Glomerular visceral epithelial cell (primary cell): ENCODE data around the gene PLK1.
A peak's percentile ranks its signal among the peaks of the same experiment; 100 is the strongest.

Experiments used
- DNase-seq: peaks from one replicate; pipeline ENCODE4 v3.0.0-alpha.2; 2016; ENCODE audit errors: extremely low spot score

The PLK1 gene

DNA sequence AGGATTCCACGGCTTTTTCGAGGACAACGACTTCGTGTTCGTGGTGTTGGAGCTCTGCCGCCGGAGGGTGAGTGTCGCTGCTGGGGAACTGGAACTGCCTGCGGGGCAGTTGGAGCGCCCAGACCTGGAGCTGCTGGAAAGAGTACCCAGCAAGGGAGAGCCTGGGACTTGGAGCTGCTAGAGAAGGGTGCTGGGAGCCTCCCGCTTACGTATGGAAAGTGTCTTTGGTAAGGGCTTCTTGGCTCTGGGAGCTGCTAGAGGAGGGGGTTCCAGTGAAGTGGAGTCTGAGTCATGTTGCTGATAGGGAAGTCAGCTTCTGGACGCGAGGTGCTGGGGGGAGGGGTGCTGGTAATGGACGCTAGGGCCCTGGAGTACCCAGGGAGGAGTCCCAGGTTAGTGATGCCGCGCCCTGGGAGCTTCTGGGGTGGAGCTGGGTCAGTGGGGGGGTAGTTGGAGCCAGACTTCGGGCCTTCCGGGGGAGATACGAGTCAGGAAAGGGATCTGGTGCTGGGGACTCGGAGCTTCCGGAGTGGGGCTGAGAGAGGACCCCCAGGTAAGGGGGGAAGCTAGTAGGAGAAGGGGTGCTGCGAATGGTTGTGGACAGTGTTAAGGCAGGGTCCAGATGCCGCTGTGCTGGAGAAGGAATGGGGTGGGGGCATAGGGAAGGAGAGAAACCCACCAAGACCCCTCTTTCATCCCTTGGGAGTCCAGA lies 741 bp downstream of the PLK1 start:
- peak; percentile 49 for DNase-seq

DNA sequence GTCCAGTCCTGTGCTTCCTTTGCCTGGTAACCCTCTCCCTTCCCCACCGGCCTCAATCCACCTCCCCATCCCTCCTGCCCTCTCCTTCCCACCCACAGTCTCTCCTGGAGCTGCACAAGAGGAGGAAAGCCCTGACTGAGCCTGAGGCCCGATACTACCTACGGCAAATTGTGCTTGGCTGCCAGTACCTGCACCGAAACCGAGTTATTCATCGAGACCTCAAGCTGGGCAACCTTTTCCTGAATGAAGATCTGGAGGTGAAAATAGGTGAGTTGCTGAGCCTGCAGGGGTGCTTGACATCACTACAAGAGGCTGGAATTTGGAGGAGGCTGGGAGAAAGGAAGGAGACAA lies 1.3 kb downstream of the PLK1 start:
- no peak for DNase-seq

DNA sequence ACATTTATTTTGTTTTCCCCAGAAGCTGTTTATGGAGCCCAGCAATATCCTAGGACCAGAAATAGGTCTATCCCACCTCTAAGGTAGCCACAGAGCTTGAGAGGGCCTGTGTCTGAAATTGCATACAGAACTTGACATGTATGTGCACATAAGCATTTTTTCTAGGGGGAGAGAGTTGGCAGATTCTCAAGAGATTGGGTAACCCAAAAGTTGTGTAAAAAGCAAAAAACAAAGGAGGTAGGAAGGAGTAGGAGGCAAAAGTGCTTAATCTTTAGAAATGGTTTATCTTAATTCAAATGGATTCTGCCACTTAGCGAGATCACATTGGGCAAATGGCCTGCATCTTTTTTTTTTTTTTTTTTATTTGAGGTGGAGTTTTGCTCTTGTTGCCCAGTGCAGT lies 3.5 kb downstream of the PLK1 start:
- no peak for DNase-seq

DNA sequence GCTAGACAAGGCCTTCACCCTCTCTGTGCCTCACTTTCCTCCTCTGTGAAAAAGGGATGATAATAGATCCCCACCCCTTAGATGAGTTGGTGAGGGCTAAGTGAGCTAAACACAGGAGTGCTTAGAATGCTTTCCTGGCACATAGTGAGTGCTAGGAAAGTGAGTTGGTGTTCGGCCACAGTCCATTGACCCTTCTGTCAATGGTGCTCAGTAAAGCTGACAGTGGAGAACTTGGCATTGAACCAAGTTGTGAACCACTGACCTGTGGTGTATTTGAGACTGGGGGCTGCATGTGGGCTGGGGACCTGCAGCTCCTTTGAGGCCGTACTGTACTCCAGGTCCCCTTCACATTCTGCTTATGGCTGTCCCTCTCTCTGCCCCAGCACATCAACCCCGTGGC lies 4.8 kb downstream of the PLK1 start:
- no peak for DNase-seq

DNA sequence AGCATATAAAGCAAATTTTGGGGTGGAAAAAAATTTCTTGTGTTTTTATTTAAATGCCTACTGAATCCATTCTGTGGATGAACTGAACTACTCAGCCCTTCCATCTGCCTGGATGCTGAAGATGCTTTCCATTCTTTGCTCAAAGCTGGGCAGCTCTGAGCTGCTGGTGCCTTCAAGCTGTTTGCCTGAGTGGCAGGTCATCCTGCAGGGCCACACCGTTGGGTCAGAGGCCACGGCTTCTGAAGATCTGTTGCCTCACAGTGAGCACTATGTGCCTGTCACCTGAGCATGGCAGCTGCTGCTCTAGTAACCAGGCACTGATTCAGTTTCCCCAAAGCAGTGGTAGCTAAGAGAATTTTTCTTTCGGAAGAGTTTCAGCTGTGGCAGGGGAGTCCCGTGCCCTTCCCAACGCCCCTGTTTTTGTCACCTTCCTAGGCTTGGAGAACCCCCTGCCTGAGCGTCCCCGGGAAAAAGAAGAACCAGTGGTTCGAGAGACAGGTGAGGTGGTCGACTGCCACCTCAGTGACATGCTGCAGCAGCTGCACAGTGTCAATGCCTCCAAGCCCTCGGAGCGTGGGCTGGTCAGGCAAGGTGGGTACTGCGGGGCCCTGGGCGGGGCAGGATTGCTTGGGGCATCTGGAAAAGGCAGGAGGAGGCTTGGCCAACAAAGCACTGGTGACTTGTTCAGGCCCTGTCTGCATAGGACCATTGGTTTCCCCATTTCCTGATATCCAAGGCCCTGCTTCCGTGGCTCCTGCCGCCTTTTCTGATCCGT lies 8.5 kb downstream of the PLK1 start:
- DNase-seq: no peak

DNA sequence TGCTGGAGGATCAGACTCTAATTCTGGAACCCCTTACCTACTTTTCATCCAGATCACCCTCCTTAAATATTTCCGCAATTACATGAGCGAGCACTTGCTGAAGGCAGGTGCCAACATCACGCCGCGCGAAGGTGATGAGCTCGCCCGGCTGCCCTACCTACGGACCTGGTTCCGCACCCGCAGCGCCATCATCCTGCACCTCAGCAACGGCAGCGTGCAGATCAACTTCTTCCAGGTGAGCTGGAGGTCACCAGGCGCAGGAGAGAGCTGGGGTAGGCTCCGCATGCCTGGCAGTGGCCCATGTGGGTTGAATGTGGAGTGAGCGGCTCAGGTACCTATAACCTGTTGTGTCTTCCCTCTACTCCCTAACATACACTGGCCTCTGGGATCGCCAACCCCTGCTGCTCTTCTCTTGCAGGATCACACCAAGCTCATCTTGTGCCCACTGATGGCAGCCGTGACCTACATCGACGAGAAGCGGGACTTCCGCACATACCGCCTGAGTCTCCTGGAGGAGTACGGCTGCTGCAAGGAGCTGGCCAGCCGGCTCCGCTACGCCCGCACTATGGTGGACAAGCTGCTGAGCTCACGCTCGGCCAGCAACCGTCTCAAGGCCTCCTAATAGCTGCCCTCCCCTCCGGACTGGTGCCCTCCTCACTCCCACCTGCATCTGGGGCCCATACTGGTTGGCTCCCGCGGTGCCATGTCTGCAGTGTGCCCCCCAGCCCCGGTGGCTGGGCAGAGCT lies 10.9 kb downstream of the PLK1 start:
- no peak for DNase-seq

DNA sequence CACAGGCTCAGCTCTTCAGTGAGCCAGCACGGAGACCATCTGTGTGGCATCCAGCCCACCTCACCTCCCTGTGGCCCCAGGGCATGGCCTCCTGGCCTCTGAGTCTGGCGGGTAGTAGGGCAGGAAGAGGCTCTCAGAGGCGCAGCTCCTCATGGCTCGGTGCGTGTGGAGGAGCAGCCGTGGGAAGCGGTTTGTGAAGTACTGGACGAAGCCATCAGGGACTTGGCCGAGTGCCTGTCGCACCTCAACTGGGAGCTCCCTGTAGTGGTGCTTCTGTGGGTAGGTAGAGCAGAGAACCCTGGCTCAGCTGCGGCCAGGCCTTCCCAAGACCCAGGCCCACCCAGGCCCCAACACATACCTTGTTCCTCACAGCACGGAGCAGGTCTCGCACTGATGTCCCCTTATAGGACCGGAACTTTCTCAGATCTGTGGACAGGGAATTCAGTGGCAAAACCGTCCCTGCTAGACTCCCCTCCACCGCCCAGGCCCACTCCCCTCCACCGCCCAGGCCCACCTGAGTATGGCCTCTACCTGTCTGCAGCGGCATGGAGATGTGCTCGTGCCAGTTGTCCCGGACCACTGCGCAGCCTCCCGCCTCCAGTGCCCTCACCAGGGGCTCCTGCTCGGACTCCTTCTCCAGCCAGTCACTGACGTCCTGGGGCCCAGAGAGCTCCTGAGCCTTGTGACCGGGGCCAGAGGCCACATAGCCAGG lies 12.2 kb downstream of the PLK1 start:
- no peak for DNase-seq

DNA sequence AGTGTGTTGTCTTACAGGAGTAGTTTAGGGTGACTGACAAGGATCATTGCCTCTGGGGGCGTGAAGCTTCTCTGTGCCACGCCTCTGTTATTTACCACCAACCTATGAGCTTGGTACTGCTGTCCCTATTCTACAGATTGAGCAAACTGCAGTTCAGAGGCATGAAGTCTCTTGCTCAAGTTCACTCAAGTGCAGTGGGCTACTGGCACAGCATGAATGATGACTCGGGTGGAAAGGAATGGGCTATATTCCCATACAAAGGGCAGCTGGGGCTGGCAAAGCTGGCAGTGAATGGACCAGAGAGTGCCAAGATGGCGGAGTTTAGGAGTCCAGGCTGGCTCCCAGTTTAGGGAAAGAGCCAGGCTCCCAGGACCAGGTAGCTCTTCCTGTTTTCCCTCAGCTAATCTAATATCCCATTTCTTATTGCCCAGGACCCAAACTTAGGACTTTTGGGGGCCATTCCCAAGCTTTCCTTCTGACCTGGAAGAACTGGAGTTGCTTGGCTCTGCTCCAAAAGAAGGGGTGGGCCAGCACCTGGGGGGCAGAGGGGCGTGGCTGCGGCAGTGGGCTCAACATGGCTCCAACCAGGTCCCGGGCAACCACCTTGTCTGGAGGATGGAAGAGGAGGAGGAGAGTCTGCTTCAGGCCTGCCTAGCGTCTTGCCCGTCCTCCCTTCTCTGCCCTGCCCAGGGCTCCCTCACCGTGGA lies 12.9 kb downstream of the PLK1 start:
- DNase-seq: peak; percentile 62

DNA sequence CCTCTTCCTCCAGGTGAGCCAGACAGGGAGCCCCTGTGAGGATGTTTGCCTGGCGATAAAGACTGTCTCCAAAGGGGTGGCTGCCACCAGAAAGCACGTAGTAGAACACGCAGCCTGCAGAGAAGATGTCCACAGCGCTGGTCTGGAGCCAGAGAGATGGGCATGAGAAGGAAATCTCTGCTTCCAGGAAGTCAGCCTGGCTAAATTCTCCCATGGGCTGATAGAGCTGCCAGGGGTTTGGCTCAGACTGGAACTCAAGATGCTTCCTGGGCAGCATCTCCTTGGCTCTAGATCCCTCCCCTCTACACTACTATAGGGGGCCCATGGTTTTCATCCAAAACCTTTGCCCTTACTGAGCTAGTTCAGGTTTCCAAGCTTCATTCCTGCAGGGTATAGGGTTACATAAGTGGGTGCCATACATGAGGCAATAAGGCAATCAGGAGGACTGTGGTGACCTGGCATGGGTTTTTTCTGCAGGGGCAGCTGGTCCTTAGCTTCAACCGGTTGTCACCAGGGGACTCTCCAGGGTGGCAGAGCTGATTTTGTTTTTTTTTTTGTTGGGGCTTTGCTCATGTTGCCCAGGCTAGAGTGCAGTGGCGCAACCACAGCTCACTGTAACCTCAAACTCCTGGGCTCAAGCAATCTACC lies 13.6 kb downstream of the PLK1 start:
- DNase-seq: no peak

DNA sequence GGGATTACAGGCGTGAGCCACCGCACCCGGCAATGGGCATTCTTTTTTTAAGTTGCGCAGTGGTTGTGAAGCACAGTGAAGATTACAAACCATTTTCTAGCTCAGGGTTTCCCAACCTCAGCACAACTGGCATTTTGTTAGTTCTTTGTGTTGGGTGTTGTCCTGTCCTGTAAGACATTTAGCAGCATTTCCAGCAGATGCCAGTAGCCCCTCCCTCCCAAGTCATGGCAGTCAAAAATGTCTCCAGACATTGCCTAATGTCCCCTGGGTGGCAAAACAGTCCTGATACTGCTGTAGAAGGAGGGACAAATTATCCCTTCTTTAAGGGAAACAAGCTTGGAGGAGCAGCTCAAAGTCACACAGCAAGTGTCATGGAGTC lies 15.6 kb downstream of the PLK1 start:
- DNase-seq: no peak

DNA sequence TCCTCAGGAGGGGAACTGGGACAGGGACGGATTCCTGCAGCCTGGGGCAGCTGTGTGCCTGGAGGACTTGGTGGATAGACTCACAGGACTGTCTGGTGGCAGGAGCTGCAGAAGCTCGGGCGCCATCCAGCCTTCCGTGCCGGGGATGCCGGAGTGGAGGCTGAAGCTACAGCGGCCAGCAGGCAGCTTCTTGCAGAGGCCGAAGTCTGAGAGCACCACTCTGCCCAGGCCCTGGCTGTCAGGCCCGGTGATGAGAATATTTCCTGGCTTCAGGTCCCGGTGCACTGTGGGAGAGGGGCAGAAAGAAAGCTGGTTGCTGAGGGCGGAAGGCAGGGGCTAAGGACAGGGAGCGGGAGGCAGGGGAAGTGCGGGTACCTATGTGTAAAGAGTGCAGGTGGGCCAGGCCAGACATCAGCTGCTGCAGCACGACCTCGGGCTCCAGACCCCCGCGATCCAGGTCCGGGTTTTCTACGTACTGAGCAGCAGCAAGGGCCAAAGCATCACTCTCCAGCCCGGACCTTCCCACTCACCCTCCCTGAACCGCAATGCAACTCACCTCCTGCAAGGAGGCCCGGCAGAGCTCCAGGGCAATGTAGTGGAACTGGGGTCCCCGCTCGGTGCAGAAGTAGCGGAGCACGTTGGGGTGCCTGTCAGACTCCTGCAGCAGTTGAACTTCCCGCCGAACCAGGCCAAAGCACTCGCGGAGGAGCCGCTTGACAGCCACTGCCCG lies 16.1 kb downstream of the PLK1 start:
- peak; percentile 65 for DNase-seq

DNA sequence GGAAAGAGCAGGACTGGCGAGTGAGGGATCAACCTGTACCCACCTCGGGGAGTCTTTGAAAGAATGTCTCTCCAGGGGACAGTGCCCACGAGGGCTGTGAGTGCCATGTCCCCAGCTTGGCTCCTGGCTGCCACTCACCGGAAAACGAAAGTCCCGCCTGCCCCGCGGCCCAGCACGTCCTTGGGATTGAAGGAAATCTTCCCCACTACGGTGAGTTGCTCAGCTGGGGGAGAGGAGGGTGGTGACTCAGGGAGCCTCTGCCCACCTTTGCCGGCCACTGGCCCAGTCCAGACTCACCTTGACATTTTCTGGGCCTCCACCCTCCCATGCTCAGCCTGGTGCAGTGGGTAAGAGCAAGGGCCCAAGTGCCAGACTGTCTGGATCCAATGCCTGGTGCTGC lies 17.1 kb downstream of the PLK1 start:
- no peak for DNase-seq

DNA sequence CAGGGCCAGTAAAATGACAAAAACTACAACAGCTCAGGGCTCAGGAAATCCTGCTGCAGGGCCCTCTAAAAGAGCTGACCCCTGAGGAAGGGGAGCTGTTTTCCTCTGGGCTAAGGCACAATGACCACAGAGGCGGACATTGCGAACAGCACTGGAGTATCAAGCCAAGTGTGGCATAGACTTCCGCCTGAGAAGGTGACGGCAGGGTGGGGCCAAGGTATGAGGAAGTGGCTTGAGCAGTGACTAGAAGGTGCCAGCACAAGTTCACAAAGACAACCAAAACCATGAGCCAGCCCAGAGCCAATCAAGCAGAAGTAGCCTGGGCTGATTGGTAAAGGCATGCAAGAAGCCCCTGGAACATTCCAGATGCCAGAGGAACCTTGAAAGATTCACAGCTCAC lies 20.4 kb downstream of the PLK1 start:
- no peak for DNase-seq

DNA sequence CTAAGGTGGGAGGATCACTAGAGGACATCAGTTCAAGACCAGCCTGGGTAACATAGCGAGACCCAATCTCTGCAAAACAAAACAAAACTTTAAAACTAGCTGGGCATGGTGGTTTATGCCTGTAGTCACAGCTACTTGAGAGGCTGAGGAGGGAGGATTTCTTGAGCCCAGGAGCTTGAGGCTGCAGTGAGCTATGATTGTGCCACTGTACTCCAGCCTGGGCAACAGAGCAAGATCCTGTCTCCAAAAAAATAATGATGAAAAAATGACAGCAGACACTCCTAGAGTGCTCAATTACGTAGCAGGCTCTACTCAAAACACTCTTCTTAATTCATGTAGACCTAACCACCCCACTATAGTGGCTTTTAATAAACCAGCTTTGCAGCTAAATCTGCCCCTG lies 21.4 kb downstream of the PLK1 start:
- no peak for DNase-seq

DNA sequence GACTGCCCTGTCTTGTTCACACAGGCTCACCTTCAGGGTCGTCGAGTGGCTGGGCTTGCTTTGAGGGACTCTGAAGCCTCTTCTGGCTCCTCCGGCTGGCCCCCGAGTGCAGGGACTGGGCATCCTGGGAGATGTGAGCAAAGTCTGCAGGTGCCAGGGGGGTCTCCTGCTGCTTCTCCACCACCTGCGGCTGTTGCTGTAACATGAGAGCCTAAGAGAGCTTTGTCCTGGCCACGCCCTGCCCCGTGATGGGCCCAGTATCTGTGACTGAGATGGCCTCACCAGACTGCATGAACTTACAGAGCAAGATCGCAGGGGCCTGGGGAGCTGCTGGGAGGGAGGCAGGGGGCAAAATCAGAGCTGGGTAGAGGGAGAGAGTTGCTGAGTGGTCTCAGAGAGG lies 21.8 kb downstream of the PLK1 start:
- no peak for DNase-seq

DNA sequence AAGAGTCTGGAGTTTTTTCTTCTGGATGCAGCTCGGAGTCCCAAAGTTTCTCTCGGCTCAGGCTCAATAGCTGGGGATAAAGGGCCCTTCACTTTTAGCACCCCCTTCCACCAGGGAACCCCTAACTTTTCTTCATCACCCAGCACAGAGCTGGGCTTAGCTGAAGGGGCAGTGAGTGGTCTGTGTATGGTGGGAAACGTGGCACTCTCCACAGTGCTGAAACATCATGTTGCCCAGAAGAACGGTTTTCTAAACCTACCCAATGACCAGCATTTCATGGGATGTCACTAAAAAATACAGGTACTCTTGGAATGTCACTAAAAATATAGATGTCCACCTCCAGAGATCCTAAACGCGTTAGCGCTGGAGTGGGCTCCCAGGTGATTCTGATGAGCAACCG lies 22.4 kb downstream of the PLK1 start:
- no peak for DNase-seq

DNA sequence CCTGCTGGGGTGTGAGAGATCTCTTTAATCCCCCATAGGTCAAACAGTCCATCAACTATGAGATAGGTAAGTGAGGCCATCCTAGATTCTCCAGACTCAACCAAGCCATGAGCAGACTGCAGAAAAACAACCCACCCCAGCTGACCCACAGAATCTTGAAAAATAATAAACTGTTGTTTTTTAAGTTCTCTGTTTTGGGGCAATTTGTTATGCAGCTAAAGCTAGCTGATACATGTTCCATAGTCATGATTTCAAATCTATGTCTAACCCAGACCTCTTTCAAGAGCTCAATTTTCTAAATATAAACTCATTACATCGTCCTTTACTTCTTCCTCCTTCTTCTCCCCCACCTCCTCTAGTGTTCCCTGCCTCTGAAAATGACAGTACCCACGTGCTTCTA lies 24.3 kb downstream of the PLK1 start:
- DNase-seq: no peak

DNA sequence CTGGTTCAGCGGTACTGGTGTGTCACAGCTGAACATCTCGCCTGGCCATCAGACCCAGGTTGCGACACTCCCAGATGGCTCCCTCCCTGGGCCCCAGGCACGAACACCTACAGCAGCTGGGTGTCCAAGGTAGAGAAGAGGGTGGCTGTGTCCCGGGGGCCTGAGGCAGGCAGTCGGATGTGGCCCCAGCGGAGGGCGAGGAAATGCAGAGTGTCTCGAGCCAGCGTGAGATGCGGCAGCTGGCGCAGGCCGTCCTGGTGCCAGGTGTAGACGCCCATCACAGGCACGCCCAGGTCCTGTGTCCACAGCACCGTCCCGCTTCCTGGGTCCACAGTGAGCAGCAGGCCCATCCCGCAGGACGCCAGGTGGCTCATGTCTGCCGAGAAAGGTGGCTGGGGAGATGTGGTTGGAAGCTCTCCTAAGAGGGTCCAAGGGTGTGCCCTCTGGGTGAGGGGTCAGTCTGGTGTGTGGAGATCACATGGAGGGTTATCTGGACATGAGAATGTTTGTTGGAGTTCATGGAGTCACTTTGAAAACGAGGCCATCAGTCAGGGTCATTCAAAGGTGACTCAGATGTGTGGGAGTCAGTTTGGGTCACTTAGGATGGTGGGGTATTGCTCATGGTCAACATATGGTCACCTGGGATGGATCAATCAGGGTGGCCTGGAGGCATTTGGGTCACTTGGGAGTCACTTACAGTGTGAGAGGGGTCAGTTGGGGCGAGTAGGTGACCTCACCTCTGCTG lies 26.3 kb downstream of the PLK1 start:
- DNase-seq: no peak

DNA sequence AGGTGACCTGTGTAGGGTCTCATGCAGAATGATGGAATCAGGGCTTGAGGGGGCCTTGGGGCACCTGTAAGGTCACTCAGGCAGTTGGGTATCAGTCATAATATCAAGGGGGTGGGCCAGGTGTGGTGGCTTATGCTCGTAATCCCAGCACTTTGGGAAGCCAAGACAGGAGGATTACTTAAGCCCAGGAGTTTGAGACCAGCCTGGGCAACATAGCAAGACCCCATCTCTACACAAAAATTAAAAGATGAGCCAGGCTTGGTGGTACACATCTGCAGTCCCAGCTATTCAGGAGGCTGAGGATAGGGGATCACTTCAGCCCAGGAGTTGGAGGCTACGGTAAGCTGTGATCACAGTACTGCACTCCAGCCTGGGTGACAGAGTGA lies 26.8 kb downstream of the PLK1 start:
- no peak for DNase-seq

DNA sequence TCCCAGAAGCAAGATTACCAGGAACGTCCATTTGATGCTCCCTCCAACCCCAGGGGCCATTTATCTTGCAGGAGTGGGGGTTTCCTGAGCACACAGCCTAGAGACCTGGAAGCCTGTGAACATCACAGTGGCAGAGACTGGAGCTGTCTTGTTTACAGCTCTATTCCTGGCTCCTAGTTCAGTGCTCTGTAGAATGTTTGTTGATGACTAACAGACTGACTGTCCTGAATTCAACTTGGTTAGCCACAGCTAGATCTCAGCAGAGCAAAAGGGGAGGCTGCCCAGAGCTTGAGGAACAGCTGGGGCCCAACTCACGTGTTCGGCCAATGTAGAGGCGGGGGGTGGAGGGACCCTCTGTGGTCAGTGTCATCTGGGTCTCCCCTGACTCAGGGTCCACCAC lies 27.8 kb downstream of the PLK1 start:
- no peak for DNase-seq
